Measurements from ENCODE around the gene VWF.

Gene VWF

GRCh38 chr12:6097411-6097810 lies 27.1 kb downstream of the VWF start:
- Histone ChIP-seq H3K4me3 (ENCODE audit: low read length) (no peak overlapping the region), H3K27me3 (replicated peaks; ENCODE audit: insufficient read depth, low read length) (no peaks in the 10 kb centered on the region), H3K9me2 (replicated peaks; ENCODE audit: insufficient read depth, low read length) (no peaks in the 10 kb centered on the region), H3K4me1 (ENCODE audit: low read length) (no peaks in the 10 kb centered on the region), H4K20me1 (ENCODE audit: insufficient read depth, low read length) (no peaks in the 10 kb centered on the region), H3K79me2 (ENCODE audit: low read length) (no peaks in the 10 kb centered on the region), H3K9me3 (replicated peaks; ENCODE audit: insufficient read depth, low read length) (no peaks in the 10 kb centered on the region), H3K9ac (ENCODE audit: low read length) (no peak overlapping the region), H3K4me2 (ENCODE audit: low read depth, low read length) (no peak overlapping the region), H2AFZ (ENCODE audit: low read length) (no peak overlapping the region), H3K27ac (ENCODE audit: low read length) (no peak overlapping the region), H3K36me3 (replicated peaks; ENCODE audit: insufficient read depth, low read length) (no peaks in the 10 kb centered on the region), H3F3A (ENCODE audit: insufficient read depth, low read length) (no peaks in the 10 kb centered on the region)
- TF ChIP-seq EZH2 (optimal IDR thresholded peaks at IDR 0.05; ENCODE audit: low read depth, low read length): no peak
- no peak for TF ChIP-seq CTCF (IDR thresholded peaks at IDR 0.05; ENCODE audit: low read length)
- TF ChIP-seq EZH2phosphoT487 (IDR thresholded peaks at IDR 0.05; ENCODE audit: low read length): no peak
- DNase-seq: no peak

- H3K27me3 ChIP-seq (replicated peaks; ENCODE audit: insufficient read depth, low read length): no peaks in the 10 kb centered on the region
- DNase-seq: no peak
- no peaks in the 10 kb centered on the region for H3K4me1 ChIP-seq (ENCODE audit: low read length)
- no peak overlapping the region for H2AFZ ChIP-seq (ENCODE audit: low read length)
- H4K20me1 ChIP-seq (ENCODE audit: insufficient read depth, low read length): no peaks in the 10 kb centered on the region
- no peaks in the 10 kb centered on the region for H3K9me2 ChIP-seq (replicated peaks; ENCODE audit: insufficient read depth, low read length)
- TF ChIP-seq EZH2 (optimal IDR thresholded peaks at IDR 0.05; ENCODE audit: low read depth, low read length) (no peak), EZH2phosphoT487 (IDR thresholded peaks at IDR 0.05; ENCODE audit: low read length) (no peak), CTCF (IDR thresholded peaks at IDR 0.05; ENCODE audit: low read length) (no peak)
- H3K9ac ChIP-seq (ENCODE audit: low read length): no peak overlapping the region
- H3K4me2 ChIP-seq (ENCODE audit: low read depth, low read length): no peak overlapping the region
- no peak overlapping the region for H3K27ac ChIP-seq (ENCODE audit: low read length)
- no peaks in the 10 kb centered on the region for H3F3A ChIP-seq (ENCODE audit: insufficient read depth, low read length)
- no peaks in the 10 kb centered on the region for H3K9me3 ChIP-seq (replicated peaks; ENCODE audit: insufficient read depth, low read length)
- H3K79me2 ChIP-seq (ENCODE audit: low read length): no peaks in the 10 kb centered on the region
- H3K36me3 ChIP-seq (replicated peaks; ENCODE audit: insufficient read depth, low read length): no peaks in the 10 kb centered on the region
- H3K4me3 ChIP-seq (ENCODE audit: low read length): no peak overlapping the region
Observed at GRCh38 chr12:6096527-6096926, 27.9 kb downstream of the VWF start.

GRCh38 chr12:6095269-6095668 lies 29.2 kb downstream of the VWF start:
- no peak overlapping the region for H3K27ac ChIP-seq (ENCODE audit: low read length)
- H3F3A ChIP-seq (ENCODE audit: insufficient read depth, low read length): no peaks in the 10 kb centered on the region
- H3K36me3 ChIP-seq (replicated peaks; ENCODE audit: insufficient read depth, low read length): no peaks in the 10 kb centered on the region
- H3K9ac ChIP-seq (ENCODE audit: low read length): no peak overlapping the region
- TF ChIP-seq CTCF (IDR thresholded peaks at IDR 0.05; ENCODE audit: low read length) (no peak), EZH2phosphoT487 (IDR thresholded peaks at IDR 0.05; ENCODE audit: low read length) (no peak), EZH2 (optimal IDR thresholded peaks at IDR 0.05; ENCODE audit: low read depth, low read length) (no peak)
- no peaks in the 10 kb centered on the region for H3K9me3 ChIP-seq (replicated peaks; ENCODE audit: insufficient read depth, low read length)
- no peaks in the 10 kb centered on the region for H4K20me1 ChIP-seq (ENCODE audit: insufficient read depth, low read length)
- no peak for DNase-seq
- H3K27me3 ChIP-seq (replicated peaks; ENCODE audit: insufficient read depth, low read length): no peaks in the 10 kb centered on the region
- H2AFZ ChIP-seq (ENCODE audit: low read length): no peak overlapping the region
- H3K4me2 ChIP-seq (ENCODE audit: low read depth, low read length): no peak overlapping the region
- no peaks in the 10 kb centered on the region for H3K79me2 ChIP-seq (ENCODE audit: low read length)
- no peaks in the 10 kb centered on the region for H3K4me1 ChIP-seq (ENCODE audit: low read length)
- H3K4me3 ChIP-seq (ENCODE audit: low read length): no peak overlapping the region
- H3K9me2 ChIP-seq (replicated peaks; ENCODE audit: insufficient read depth, low read length): no peaks in the 10 kb centered on the region

All from MM.1S (cell line).